Mesodermal cell (in vitro differentiated cells): Measurements from ENCODE around the gene TMEM41A. TPM values are rescaled to one million over a fixed set of nuclear protein-coding genes. Genes with fewer than 3 reads are reported as not detected.
A peak's percentile ranks its signal among the peaks of the same experiment; 100 is the strongest.

Experiments
- H3K27ac ChIP-seq: 2 replicates; pipeline ENCODE4 v1.7.0; 2013; ENCODE audit warnings: mild to moderate bottlenecking, low read depth, low read length, moderate library complexity; ENCODE audit not compliant: severe bottlenecking
- H3K36me3 ChIP-seq: 2 replicates; pipeline ENCODE4 v1.7.1; 2013; ENCODE audit warnings: mild to moderate bottlenecking, low read length, moderate library complexity; ENCODE audit not compliant: control insufficient read depth, insufficient read depth
- H3K4me1 ChIP-seq: one replicate; pipeline ENCODE4 v1.7.1; 2013; ENCODE audit warnings: mild to moderate bottlenecking, low read length; ENCODE audit not compliant: insufficient read depth, control insufficient read depth, poor library complexity, severe bottlenecking
- H3K4me3 ChIP-seq: 2 replicates; pipeline ENCODE4 v1.7.0; 2013; ENCODE audit warnings: low read length, control low read depth, mild to moderate bottlenecking; ENCODE audit not compliant: insufficient read depth, poor library complexity, severe bottlenecking; ENCODE audit errors: extremely low read depth
- H3K9me3 ChIP-seq: 2 replicates; pipeline ENCODE4 v1.7.1; 2013; ENCODE audit warnings: mild to moderate bottlenecking, low read length, moderate library complexity; ENCODE audit not compliant: control insufficient read depth
- WGBS, 2 experiments: methylation state at CpG; one replicate each; pipeline ENCODE4 v1.1.5; 2013; ENCODE audit warnings: missing lambda C conversion rate in 2 of 2; ENCODE audit not compliant: insufficient coverage in 2 of 2; 5-methylcytosine and 5-hydroxymethylcytosine counted together
- polyA plus RNA-seq, 2 experiments: library from polyadenylated mRNA; stranded (reverse); fragments of 50-300 nt; gene quantifications; one replicate each; pipeline ENCODE4 v1.2.3, GENCODE V29; 2013

TMEM41A gene
- 12.7 TPM for polyA plus RNA-seq (2013, experiment 1 of 2)
- 11.8 TPM for polyA plus RNA-seq (2013, experiment 2 of 2)

GRCh38 chr3:185498503-185499396 is at the start of gene TMEM41A:
TSS of gene TMEM41A (minus strand) at chr3:185499035. CDS start at chr3:185498961, 74 bp downstream.
- peaks cover 31% of the 10 kb centered on the region for H3K36me3 ChIP-seq
- WGBS, 2 experiments = 1% methylated on average over 72 to 78 of the region's 82 CpGs
- H3K9me3 ChIP-seq = peaks cover 6% of the 10 kb centered on the region
- H3K27ac ChIP-seq = peak within 1 kb of the TSS; percentile 83
- H3K4me3 ChIP-seq = peak within 1 kb of the TSS; percentile 94
- no peaks in the 10 kb centered on the region for H3K4me1 ChIP-seq

GRCh38 chr3:185540695-185541094 is 41.9 kb upstream of the TMEM41A start:
- 93 to 94% methylated on average over 3 of the region's 7 CpGs for WGBS, 2 experiments
- H3K4me3 ChIP-seq = no peak overlapping the region
- H3K9me3 ChIP-seq = no peaks in the 10 kb centered on the region
- no peaks in the 10 kb centered on the region for H3K36me3 ChIP-seq
- H3K4me1 ChIP-seq = no peaks in the 10 kb centered on the region
- H3K27ac ChIP-seq = no peak overlapping the region

- H3K27ac ChIP-seq = no peak overlapping the region
- no peaks in the 10 kb centered on the region for H3K9me3 ChIP-seq
- no peaks in the 10 kb centered on the region for H3K36me3 ChIP-seq
- no peak overlapping the region for H3K4me3 ChIP-seq
- WGBS, 2 experiments = 88% methylated on average over 2 of the region's 2 CpGs; no CpG with 5 or more reads in 1 of the 2 experiments
- H3K4me1 ChIP-seq = no peaks in the 10 kb centered on the region
These were observed 41.1 kb upstream of the TMEM41A start for GRCh38 chr3:185539934-185540333.

GRCh38 chr3:185537369-185537970 is 38.6 kb upstream of the TMEM41A start:
- WGBS, 2 experiments = 83 to 95% methylated on average over 7 to 9 of the region's 9 CpGs
- H3K27ac ChIP-seq = no peak overlapping the region
- H3K36me3 ChIP-seq = no peaks in the 10 kb centered on the region
- H3K4me1 ChIP-seq = no peaks in the 10 kb centered on the region
- no peak overlapping the region for H3K4me3 ChIP-seq
- no peaks in the 10 kb centered on the region for H3K9me3 ChIP-seq

- Histone ChIP-seq H3K27ac (no peak overlapping the region), H3K9me3 (no peaks in the 10 kb centered on the region), H3K4me1 (no peaks in the 10 kb centered on the region), H3K4me3 (no peak overlapping the region), H3K36me3 (no peaks in the 10 kb centered on the region)
- WGBS, 2 experiments = no CpG with 5 or more reads among the region's 2 CpGs
These were observed 35.7 kb upstream of the TMEM41A start for GRCh38 chr3:185534511-185534910.

GRCh38 chr3:185532901-185533300 is 34.1 kb upstream of the TMEM41A start:
- no peaks in the 10 kb centered on the region for H3K36me3 ChIP-seq
- H3K4me3 ChIP-seq = no peak overlapping the region
- no peaks in the 10 kb centered on the region for H3K4me1 ChIP-seq
- H3K27ac ChIP-seq = no peak overlapping the region
- H3K9me3 ChIP-seq = no peaks in the 10 kb centered on the region
- WGBS, 2 experiments = 73% methylated on average over 2 of the region's 5 CpGs; no CpG with 5 or more reads in 1 of the 2 experiments

GRCh38 chr3:185530856-185531255 is 32.0 kb upstream of the TMEM41A start:
- Histone ChIP-seq H3K4me3 (no peak overlapping the region), H3K4me1 (no peaks in the 10 kb centered on the region), H3K36me3 (no peaks in the 10 kb centered on the region), H3K9me3 (no peaks in the 10 kb centered on the region), H3K27ac (no peak overlapping the region)
- 70% methylated on average over 4 of the region's 5 CpGs; no CpG with 5 or more reads in 1 of the 2 experiments for WGBS, 2 experiments

GRCh38 chr3:185528532-185528931 is 29.7 kb upstream of the TMEM41A start:
- 60 to 100% methylated on average over 1 to 4 of the region's 6 CpGs for WGBS, 2 experiments
- H3K9me3 ChIP-seq = no peaks in the 10 kb centered on the region
- no peak overlapping the region for H3K27ac ChIP-seq
- H3K4me3 ChIP-seq = no peak overlapping the region
- no peaks in the 10 kb centered on the region for H3K4me1 ChIP-seq
- H3K36me3 ChIP-seq = no peaks in the 10 kb centered on the region

- H3K27ac ChIP-seq = no peak overlapping the region
- no peaks in the 10 kb centered on the region for H3K4me1 ChIP-seq
- 79 to 82% methylated on average over 9 of the region's 9 CpGs for WGBS, 2 experiments
- no peaks in the 10 kb centered on the region for H3K36me3 ChIP-seq
- H3K4me3 ChIP-seq = no peak overlapping the region
- no peaks in the 10 kb centered on the region for H3K9me3 ChIP-seq
These were observed 28.5 kb upstream of the TMEM41A start for GRCh38 chr3:185527364-185527763.

- Histone ChIP-seq H3K4me3 (no peak overlapping the region), H3K27ac (no peak overlapping the region)
These were observed 27.6 kb upstream of the TMEM41A start for GRCh38 chr3:185526349-185526951.

More at GRCh38 chr3:185526349-185526951, 27.6 kb upstream of the TMEM41A start:
- no peaks in the 10 kb centered on the region for H3K9me3 ChIP-seq
- H3K36me3 ChIP-seq = no peaks in the 10 kb centered on the region
- H3K4me1 ChIP-seq = no peaks in the 10 kb centered on the region
- WGBS, 2 experiments = no CpG with 5 or more reads among the region's 2 CpGs
